Parathyroid adenoma (tissue), 2 donors: ENCODE measurements around the gene NFKBIZ.

Experiments
- H2AFZ ChIP-seq: fragments of 300-600 bp; sonication (generic); one replicate; pipeline ENCODE4 v1.7.0; 2017; ENCODE audit warnings: antibody characterized with exemption, mild to moderate bottlenecking
- H3K27ac ChIP-seq: fragments of 300-600 bp; sonication (generic); one replicate; pipeline ENCODE4 v1.7.0; 2017
- H3K27me3 ChIP-seq: fragments of 300-600 bp; sonication (generic); one replicate; pipeline ENCODE4 v1.7.0; 2017; ENCODE audit warnings: low read length; ENCODE audit not compliant: control insufficient read depth, insufficient read depth
- H3K36me3 ChIP-seq: fragments of 300-600 bp; sonication (generic); one replicate; pipeline ENCODE4 v1.7.0; 2017; ENCODE audit warnings: low read length; ENCODE audit not compliant: control insufficient read depth, insufficient read depth
- H3K4me1 ChIP-seq: fragments of 300-600 bp; sonication (generic); one replicate; pipeline ENCODE4 v1.7.0; 2017; ENCODE audit warnings: control low read depth
- H3K4me2 ChIP-seq: fragments of 300-600 bp; sonication (generic); one replicate; pipeline ENCODE4 v1.7.0; 2017; ENCODE audit warnings: low read length
- H3K4me3 ChIP-seq: fragments of 300-600 bp; sonication (generic); one replicate; pipeline ENCODE4 v1.7.0; 2017; ENCODE audit warnings: low read depth, low read length
- H3K79me2 ChIP-seq: fragments of 300-600 bp; sonication (generic); one replicate; pipeline ENCODE4 v1.7.0; 2017; ENCODE audit warnings: control low read depth
- H3K9ac ChIP-seq: fragments of 300-600 bp; sonication (generic); one replicate; pipeline ENCODE4 v1.7.0; 2017; ENCODE audit warnings: mild to moderate bottlenecking
- H3K9me3 ChIP-seq: fragments of 300-600 bp; sonication (generic); one replicate; pipeline ENCODE4 v1.7.0; 2017; ENCODE audit warnings: low read length; ENCODE audit not compliant: control insufficient read depth
- CTCF ChIP-seq: fragments of 300-600 bp; sonication (generic); IDR thresholded peaks from one replicate; pipeline ENCODE4 v1.7.0; 2017; ENCODE audit warnings: antibody characterized with exemption, mild to moderate bottlenecking
- donor health status: primary hyperparathyroidism.

NFKBIZ gene

GRCh38 chr3:101892648-101893047 is 43.3 kb downstream of the NFKBIZ start:
- Histone ChIP-seq H3K27ac (no peak overlapping the region), H3K36me3 (no peaks in the 10 kb centered on the region), H3K4me3 (no peak overlapping the region), H3K4me2 (no peak overlapping the region), H3K79me2 (no peaks in the 10 kb centered on the region), H2AFZ (no peak overlapping the region), H3K27me3 (no peaks in the 10 kb centered on the region), H3K9me3 (no peaks in the 10 kb centered on the region), H3K9ac (no peak overlapping the region), H3K4me1 (no peaks in the 10 kb centered on the region)
- TF ChIP-seq CTCF = no peak

GRCh38 chr3:101896083-101896757 is 46.9 kb downstream of the NFKBIZ start:
- H3K9me3 ChIP-seq = no peaks in the 10 kb centered on the region
- no peak overlapping the region for H3K4me2 ChIP-seq
- no peaks in the 10 kb centered on the region for H3K36me3 ChIP-seq

GRCh38 chr3:101897013-101897412 is 47.7 kb downstream of the NFKBIZ start:
- Histone ChIP-seq H3K4me2 (no peak overlapping the region), H3K4me1 (no peaks in the 10 kb centered on the region), H3K9me3 (no peaks in the 10 kb centered on the region), H3K27me3 (no peaks in the 10 kb centered on the region), H3K9ac (no peak overlapping the region), H3K36me3 (no peaks in the 10 kb centered on the region), H3K27ac (no peak overlapping the region), H3K4me3 (no peak overlapping the region), H3K79me2 (no peaks in the 10 kb centered on the region), H2AFZ (no peak overlapping the region)
- TF ChIP-seq CTCF = no peak

More at GRCh38 chr3:101896083-101896757, 46.9 kb downstream of the NFKBIZ start:
- H3K4me3 ChIP-seq = no peak overlapping the region
- H3K9ac ChIP-seq = no peak overlapping the region
- no peaks in the 10 kb centered on the region for H3K79me2 ChIP-seq
- no peak for TF ChIP-seq CTCF
- H3K4me1 ChIP-seq = no peaks in the 10 kb centered on the region
- no peak overlapping the region for H2AFZ ChIP-seq
- H3K27me3 ChIP-seq = no peaks in the 10 kb centered on the region
- no peak overlapping the region for H3K27ac ChIP-seq

- no peak overlapping the region for H3K27ac ChIP-seq
- H3K36me3 ChIP-seq = no peaks in the 10 kb centered on the region
- no peak overlapping the region for H3K4me3 ChIP-seq
- no peaks in the 10 kb centered on the region for H3K9me3 ChIP-seq
- no peak for TF ChIP-seq CTCF
- H2AFZ ChIP-seq = no peak overlapping the region
- H3K79me2 ChIP-seq = no peaks in the 10 kb centered on the region
- no peak overlapping the region for H3K9ac ChIP-seq
- H3K27me3 ChIP-seq = no peaks in the 10 kb centered on the region
- H3K4me2 ChIP-seq = no peak overlapping the region
- no peaks in the 10 kb centered on the region for H3K4me1 ChIP-seq
These were observed 48.7 kb downstream of the NFKBIZ start for GRCh38 chr3:101898039-101898438.

GRCh38 chr3:101898752-101899169 is 49.4 kb downstream of the NFKBIZ start:
- Histone ChIP-seq H3K27ac (no peak overlapping the region), H3K9me3 (no peaks in the 10 kb centered on the region), H3K79me2 (no peaks in the 10 kb centered on the region), H3K27me3 (no peaks in the 10 kb centered on the region), H3K4me1 (no peaks in the 10 kb centered on the region), H2AFZ (no peak overlapping the region), H3K36me3 (no peaks in the 10 kb centered on the region), H3K9ac (no peak overlapping the region), H3K4me2 (no peak overlapping the region), H3K4me3 (no peak overlapping the region)
- no peak for TF ChIP-seq CTCF
